Dermis microvascular lymphatic vessel endothelial cell (primary cell): ENCODE measurements around the gene ZDHHC7. TPM values are rescaled to one million over a fixed set of nuclear protein-coding genes. Genes with fewer than 3 reads are reported as not detected.

Experiments used
- total RNA-seq: library from RNA; depleted of rRNA; stranded (reverse); fragments of >200 nt; gene quantifications from 2 replicates; pipeline ENCODE4 v1.2.1, GENCODE V29; 2014

ZDHHC7 gene
- total RNA-seq, 1 donor from 2014 or later: 32.5 TPM

Other genes starting within 250 kb of the ZDHHC7 start
- gene CRISPLD2, start 191.6 kb downstream of the ZDHHC7 start, total RNA-seq: under 0.01 and 0.13 TPM in 2 replicates
- gene KIAA0513, start 16.3 kb upstream of the ZDHHC7 start, total RNA-seq: 17.5 and 32.0 TPM in 2 replicates
- not detected in 2 replicates for gene CIBAR2, start 100.9 kb upstream of the ZDHHC7 start, total RNA-seq